H1 (cell line): ENCODE data around the gene WDR27.

Source experiments
- CTCF ChIP-seq, 3 experiments: IDR thresholded peaks; 1 replicate in 2 of 3; 2 replicates in 1 of 3; pipeline versions ENCODE4 v1.5.1 to v1.6.1; 2011; ENCODE audit warnings: low read length in 3 of 3, mild to moderate bottlenecking in 3 of 3, inconsistent platforms in 2 of 3, low read depth in 1 of 3, moderate library complexity in 1 of 3; ENCODE audit not compliant: insufficient read depth in 1 of 3; ENCODE audit errors: control extremely low read depth in 1 of 3
- POLR2A ChIP-seq, 2 experiments: IDR thresholded peaks; 1 replicate in 1 of 2; 2 replicates in 1 of 2; pipeline ENCODE4 v1.6.1; 2011; ENCODE audit warnings: low read depth in 2 of 2, low read length in 2 of 2, mild to moderate bottlenecking in 2 of 2; ENCODE audit errors: control extremely low read depth in 1 of 2
- TCF12 ChIP-seq: IDR thresholded peaks from 2 replicates; pipeline ENCODE4 v1.6.1; 2011; ENCODE audit warnings: low read depth, mild to moderate bottlenecking, low read length

GRCh38 chr6:169714595-169714994 lies 12.8 kb upstream of the WDR27 start:
- TF ChIP-seq POLR2A (IDR thresholded peaks at IDR 0.05; ENCODE audit: control extremely low read depth in 1 of 2, low read depth in 2 of 2, low read length in 2 of 2) (no peak), TCF12 (no peak), CTCF (IDR thresholded peaks at IDR 0.05; ENCODE audit: control extremely low read depth in 1 of 3, insufficient read depth in 1 of 3, low read depth in 1 of 3, low read length in 3 of 3) (no peak)
